LNCAP (cell line): ENCODE measurements around the gene DNASE1.

Experiments used
- CTCF ChIP-seq: fragments of 450-650 bp; IDR thresholded peaks from 2 replicates; pipeline ENCODE4 v1.5.1; 2017; ENCODE audit warnings: mild to moderate bottlenecking

DNASE1 gene

GRCh38 chr16:3655396-3656159, 1.1 kb downstream of the DNASE1 start:
- TF ChIP-seq CTCF: no peak

- no peak for TF ChIP-seq CTCF
Measured at GRCh38 chr16:3656491-3657468, 2.3 kb downstream of the DNASE1 start.

- no peak for TF ChIP-seq CTCF
Measured at GRCh38 chr16:3659251-3659650, 4.8 kb downstream of the DNASE1 start.

- no peak for TF ChIP-seq CTCF
Measured at GRCh38 chr16:3661311-3661710, 6.8 kb downstream of the DNASE1 start.

GRCh38 chr16:3661922-3662321, 7.4 kb downstream of the DNASE1 start:
- no peak for TF ChIP-seq CTCF

GRCh38 chr16:3662601-3663000, 8.1 kb downstream of the DNASE1 start:
- TF ChIP-seq CTCF: no peak

GRCh38 chr16:3664187-3664896, 9.9 kb downstream of the DNASE1 start:
- TF ChIP-seq CTCF: no peak
